Mucosa of descending colon (tissue), 3 donors: ENCODE measurements around the gene ACTN3. TPM values are rescaled to one million over a fixed set of nuclear protein-coding genes. Genes with fewer than 3 reads are reported as not detected.

Source experiments
- ATAC-seq: fragments of 200-7000 bp; cut with Tn5 transposase; one replicate; pipeline ENCODE4 v1.9.1; 2020; ENCODE audit warnings: mild to moderate bottlenecking, moderate library complexity
- DNase-seq, 3 donors: peaks; one replicate each; pipeline ENCODE4 v3.0.0-alpha.2; 2020
- H3K36me3 ChIP-seq: fragments of 200-600 bp; one replicate; pipeline ENCODE4 v1.8.0; 2021; ENCODE audit warnings: low read depth, mild to moderate bottlenecking
- H3K4me1 ChIP-seq: fragments of 200-600 bp; one replicate; pipeline ENCODE4 v1.8.0; 2021; ENCODE audit warnings: low read depth, mild to moderate bottlenecking
- H3K4me3 ChIP-seq: fragments of 200-600 bp; one replicate; pipeline ENCODE4 v1.8.0; 2021; ENCODE audit warnings: mild to moderate bottlenecking
- H3K9me3 ChIP-seq: fragments of 200-600 bp; one replicate; pipeline ENCODE4 v1.8.0; 2021; ENCODE audit warnings: mild to moderate bottlenecking
- intact Hi-C, 2 donors: fragments of 100-400 bp; cut with DNase I in 1 of 2; cut with micrococcal nuclease in 1 of 2; formaldehyde crosslinking; loops; one replicate each; pipeline versions ENCODE4 v1.11.0 to v1.11.1; 2022; cut with DNase I, micrococcal nuclease
- total RNA-seq, 3 donors: library from RNA; stranded (reverse); fragmentation: NEBNext Ultra II Directional in 2 of 3; extraction: Animal tissue kit (Norgen Biotek cat#: 25700) in 2 of 3; gene quantifications; one replicate each; pipeline versions ENCODE4 v1.2.1 to v1.2.4, GENCODE V29; 2021 to 2023
- TF ChIP-seq, protein P1 (sequence below): fragments of 200-600 bp; IDR thresholded peaks from one replicate; pipeline ENCODE4 v1.8.0; 2022; ENCODE audit warnings: antibody characterized with exemption, mild to moderate bottlenecking
- donor health status: DM: no; HTN: no; CAD: no; lungs with moderate emphysema.
- donor health status: DM: no; HTN: no; CAD: no.
- donor health status: DM: no; HTN: yes; CAD: no.

The ACTN3 gene
- total RNA-seq, 3 donors from 2014 or later = 0.09 TPM; not detected in 2

DNA sequence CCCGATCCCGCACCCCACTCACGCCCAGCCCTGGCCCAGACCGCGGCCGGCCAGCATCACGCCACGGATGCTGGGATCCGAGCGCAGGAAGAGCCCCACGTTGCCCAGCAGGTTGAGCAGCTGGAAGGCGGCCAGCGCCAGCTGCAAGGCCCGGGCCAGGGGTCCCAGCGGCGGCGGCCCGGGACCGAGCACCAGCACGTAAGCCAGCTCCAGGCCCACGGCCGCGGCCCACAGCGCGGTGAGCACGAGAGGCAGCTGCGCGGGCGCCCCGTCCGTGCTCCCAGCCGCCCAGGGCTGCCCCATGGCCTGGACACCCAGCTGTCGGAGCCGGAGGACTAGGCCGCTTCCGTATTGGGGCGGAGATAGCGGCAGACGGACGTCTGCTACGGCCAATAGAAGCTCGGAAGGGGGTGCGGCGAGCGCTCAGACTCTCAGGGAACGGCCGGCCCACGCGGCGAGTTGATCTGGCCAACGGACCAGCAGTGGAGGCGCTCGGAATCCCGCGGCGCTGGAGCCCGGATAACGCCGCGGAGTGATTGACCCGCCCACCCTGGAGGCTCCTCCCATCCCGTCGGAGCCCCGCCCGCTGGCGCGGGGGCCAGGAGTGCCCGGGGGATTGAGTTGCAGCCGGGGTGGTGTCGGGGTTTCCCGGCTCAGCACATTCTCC is 869 bp upstream of the ACTN3 start, which contains the start of gene ZDHHC24:
Gene ZDHHC24 (minus strand): TSS at position 348 of the 667 bp plus-strand sequence. CDS start 45 bp downstream, at position 303.
- Histone ChIP-seq H3K4me3 (peak within 1 kb of the TSS; percentile 68), H3K36me3 (no peaks in the 10 kb centered on the region), H3K4me1 (peaks cover 25% of the 10 kb centered on the region), H3K9me3 (no peaks in the 10 kb centered on the region)
- intact Hi-C loops = no loop called here
- DNase-seq = peak; percentile 96 to 98 (median 97)
- TF ChIP-seq, protein P1, sequence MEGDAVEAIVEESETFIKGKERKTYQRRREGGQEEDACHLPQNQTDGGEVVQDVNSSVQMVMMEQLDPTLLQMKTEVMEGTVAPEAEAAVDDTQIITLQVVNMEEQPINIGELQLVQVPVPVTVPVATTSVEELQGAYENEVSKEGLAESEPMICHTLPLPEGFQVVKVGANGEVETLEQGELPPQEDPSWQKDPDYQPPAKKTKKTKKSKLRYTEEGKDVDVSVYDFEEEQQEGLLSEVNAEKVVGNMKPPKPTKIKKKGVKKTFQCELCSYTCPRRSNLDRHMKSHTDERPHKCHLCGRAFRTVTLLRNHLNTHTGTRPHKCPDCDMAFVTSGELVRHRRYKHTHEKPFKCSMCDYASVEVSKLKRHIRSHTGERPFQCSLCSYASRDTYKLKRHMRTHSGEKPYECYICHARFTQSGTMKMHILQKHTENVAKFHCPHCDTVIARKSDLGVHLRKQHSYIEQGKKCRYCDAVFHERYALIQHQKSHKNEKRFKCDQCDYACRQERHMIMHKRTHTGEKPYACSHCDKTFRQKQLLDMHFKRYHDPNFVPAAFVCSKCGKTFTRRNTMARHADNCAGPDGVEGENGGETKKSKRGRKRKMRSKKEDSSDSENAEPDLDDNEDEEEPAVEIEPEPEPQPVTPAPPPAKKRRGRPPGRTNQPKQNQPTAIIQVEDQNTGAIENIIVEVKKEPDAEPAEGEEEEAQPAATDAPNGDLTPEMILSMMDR = no peak
- ATAC-seq = peak; percentile 97

DNA sequence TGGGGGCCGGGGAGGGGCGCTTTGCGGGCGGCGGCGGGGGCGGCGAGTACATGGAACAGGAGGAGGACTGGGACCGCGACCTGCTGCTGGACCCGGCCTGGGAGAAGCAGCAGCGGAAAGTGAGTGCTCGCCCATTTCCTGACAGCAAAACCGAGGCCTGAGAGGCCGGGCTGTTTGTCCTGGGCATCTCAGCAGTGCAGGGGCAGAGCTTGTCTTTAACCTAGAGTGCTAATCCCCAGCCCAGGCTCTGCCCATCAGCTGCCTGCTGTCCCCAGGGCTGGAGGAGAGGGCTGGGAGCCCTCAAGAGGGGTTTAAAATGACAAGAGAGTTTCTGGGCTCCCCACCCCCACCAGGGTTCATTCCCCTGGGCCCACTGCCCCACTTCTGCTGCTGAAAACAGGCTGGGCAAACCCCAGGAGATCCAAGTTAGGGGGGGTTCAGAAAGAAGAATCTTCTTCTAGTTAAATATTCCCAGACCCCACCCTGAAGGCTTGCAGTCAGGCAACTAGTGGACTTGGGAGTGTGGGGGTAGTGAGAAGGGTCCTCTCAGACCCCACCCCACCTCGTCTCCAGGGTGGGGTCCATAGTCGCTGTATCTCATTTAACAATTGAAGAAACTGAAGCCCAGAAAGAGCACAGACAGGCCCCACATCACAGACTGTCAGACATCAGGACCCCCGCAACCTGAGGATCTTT is 411 bp downstream of the ACTN3 start:
- no peak for DNase-seq
- no peaks in the 10 kb centered on the region for H3K36me3 ChIP-seq
- TF ChIP-seq, protein P1 = no peak
- H3K4me3 ChIP-seq = no peak overlapping the region
- H3K9me3 ChIP-seq = no peaks in the 10 kb centered on the region
- peaks cover 25% of the 10 kb centered on the region for H3K4me1 ChIP-seq
- ATAC-seq = no peak
- intact Hi-C loops = no loop called here

DNA sequence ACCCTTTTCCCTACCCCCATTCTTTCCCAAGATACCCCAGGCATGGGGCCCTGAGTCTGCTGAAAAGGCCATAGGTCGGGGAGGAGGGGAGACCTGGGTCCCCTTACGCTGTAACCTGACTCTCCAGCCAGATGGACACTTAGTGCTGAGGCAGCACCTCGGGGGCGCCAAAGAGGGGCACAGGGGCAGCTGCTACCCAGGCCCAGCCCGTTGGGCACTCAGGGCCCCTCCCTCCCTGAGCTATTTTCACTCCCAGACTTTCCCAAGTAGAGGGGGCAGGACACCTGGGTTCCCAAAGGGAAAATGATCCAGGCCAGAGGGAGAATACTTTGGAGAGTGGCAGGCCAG is 933 bp downstream of the ACTN3 start:
- no peaks in the 10 kb centered on the region for H3K36me3 ChIP-seq
- ATAC-seq (no peak), DNase-seq (no peak)
- peaks cover 25% of the 10 kb centered on the region for H3K4me1 ChIP-seq
- intact Hi-C loops = no loop called here
- no peaks in the 10 kb centered on the region for H3K9me3 ChIP-seq
- TF ChIP-seq, protein P1 = no peak
- no peak overlapping the region for H3K4me3 ChIP-seq

DNA sequence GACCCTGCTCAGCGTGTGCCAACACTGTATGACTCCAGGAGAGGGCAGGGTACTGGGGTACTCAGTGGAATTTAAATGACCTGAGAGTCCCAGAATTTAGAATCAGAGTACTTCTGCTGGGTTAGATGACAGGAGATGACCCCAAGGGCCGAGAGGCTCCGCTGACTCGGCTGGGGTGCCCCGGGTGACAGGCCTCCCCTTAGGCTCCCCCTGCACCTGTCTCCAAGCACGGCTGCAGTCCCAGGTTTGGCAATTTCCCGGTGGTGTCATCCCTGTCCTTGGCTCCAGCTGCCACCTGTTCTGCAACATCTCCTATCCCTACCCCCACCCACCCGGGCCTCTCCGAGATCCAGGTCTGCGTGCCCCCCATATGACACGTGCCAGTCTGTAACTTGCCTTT is 1.3 kb downstream of the ACTN3 start:
- Histone ChIP-seq H3K4me1 (peaks cover 25% of the 10 kb centered on the region), H3K4me3 (no peak overlapping the region), H3K9me3 (no peaks in the 10 kb centered on the region), H3K36me3 (no peaks in the 10 kb centered on the region)
- TF ChIP-seq, protein P1 = no peak
- ATAC-seq (no peak), DNase-seq (no peak)
- intact Hi-C loops = no loop called here

DNA sequence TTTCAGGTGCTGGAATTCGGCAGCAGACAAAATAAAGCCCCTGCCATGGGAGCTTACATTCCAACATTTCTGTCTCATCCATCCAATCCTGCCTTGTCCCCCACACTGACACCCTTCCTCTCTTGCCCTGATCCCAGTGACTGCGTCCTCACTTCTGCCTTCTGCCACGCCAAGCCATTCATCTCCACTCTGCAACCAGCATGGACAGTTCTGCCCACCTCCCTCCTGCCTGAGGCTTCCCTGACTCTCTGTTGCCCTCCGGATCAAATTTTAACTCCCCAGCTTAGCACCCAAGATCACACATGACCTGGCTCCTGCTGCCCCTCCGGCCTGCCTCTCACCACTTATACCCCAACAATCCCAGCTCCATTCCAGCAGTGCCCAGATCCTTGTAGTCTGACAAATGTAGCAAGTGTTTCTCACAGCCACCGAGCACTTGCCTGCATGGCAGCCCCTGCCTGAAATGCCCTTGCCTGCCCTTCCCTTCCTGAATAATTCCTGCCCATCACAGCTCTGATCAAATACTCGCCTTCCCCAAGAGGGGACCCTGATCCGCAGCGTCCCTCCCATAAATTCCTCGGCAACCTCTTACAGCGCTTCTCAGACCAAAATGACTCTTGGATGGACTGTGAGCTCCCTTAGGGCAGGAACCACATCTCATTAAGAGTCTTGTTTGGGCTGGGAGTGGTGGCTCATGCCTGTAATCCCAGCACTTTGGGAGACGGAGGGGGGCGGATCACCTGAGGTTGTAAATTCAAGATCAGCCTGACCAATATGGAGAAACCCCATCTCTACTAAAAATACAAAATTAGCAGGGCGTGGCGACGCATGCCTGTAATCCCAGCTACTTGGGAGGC is 2.3 kb downstream of the ACTN3 start:
- TF ChIP-seq, protein P1 = no peak
- ATAC-seq (no peak), DNase-seq (no peak)
- Histone ChIP-seq H3K4me3 (no peak overlapping the region), H3K4me1 (peaks cover 20% of the 10 kb centered on the region), H3K9me3 (no peaks in the 10 kb centered on the region), H3K36me3 (no peaks in the 10 kb centered on the region)
- intact Hi-C loops = no loop called here
